PC-3 (cell line): ENCODE measurements around the gene KLHL21. TPM values are rescaled to one million over a fixed set of nuclear protein-coding genes. Genes with fewer than 3 reads are reported as not detected.

ENCODE experiments used
- ATAC-seq: fragments of 200-7000 bp; cut with Tn5 transposase; 2 replicates; pipeline ENCODE4 v1.9.1; 2020; ENCODE audit warnings: mild to moderate bottlenecking, moderate library complexity
- BruUV-seq: library from RNA; stranded (reverse); fragments of 400-500 nt; replicated peaks from 2 replicates; lab custom pipeline; 2021; lab: Mats Ljungman, UMichigan
- CTCF ChIA-PET: fragments of 300-600 bp; sonication (Branson Sonifier 250); formaldehyde crosslinking; loops from one replicate; lab custom pipeline; 2022; ENCODE audit warnings: antibody characterized with exemption; lab: Charles Lee
- POLR2A ChIA-PET: fragments of 300-600 bp; sonication (Branson Sonifier 250); formaldehyde crosslinking; loops from one replicate; lab custom pipeline; 2022; ENCODE audit warnings: antibody characterized with exemption; ENCODE audit not compliant: unreplicated experiment; lab: Charles Lee
- DNase-seq: peaks from one replicate; pipeline ENCODE4 v3.0.0-alpha.2; 2015
- H2AFZ ChIP-seq: fragments of 300-600 bp; sonication (generic); 2 replicates; pipeline ENCODE4 v1.6.0; 2016; ENCODE audit warnings: antibody characterized with exemption, low read length
- H3F3A ChIP-seq: fragments of 300-600 bp; sonication (generic); one replicate; pipeline ENCODE4 v1.6.0; 2017; ENCODE audit warnings: antibody characterized with exemption, low read length, control low read depth, mild to moderate bottlenecking; ENCODE audit not compliant: unreplicated experiment
- H3K27ac ChIP-seq: fragments of 300-600 bp; sonication (generic); 2 replicates; pipeline ENCODE4 v1.5.1; 2016; ENCODE audit warnings: mild to moderate bottlenecking, low read length
- H3K27me3 ChIP-seq: fragments of 300-600 bp; sonication (generic); 2 replicates; pipeline ENCODE4 v1.6.1; 2016; ENCODE audit warnings: low read length, mixed read lengths
- H3K36me3 ChIP-seq: fragments of 300-600 bp; sonication (generic); 2 replicates; pipeline ENCODE4 v1.6.1; 2016; ENCODE audit warnings: low read depth, mixed run types, low read length, mixed read lengths
- H3K4me1 ChIP-seq: fragments of 300-600 bp; sonication (generic); 2 replicates; pipeline ENCODE4 v1.5.1; 2016; ENCODE audit warnings: low read length; ENCODE audit not compliant: insufficient read depth
- H3K4me2 ChIP-seq: fragments of 300-600 bp; sonication (generic); 2 replicates; pipeline ENCODE4 v1.6.0; 2016; ENCODE audit warnings: low read length
- H3K4me3 ChIP-seq: fragments of 300-600 bp; sonication (generic); 2 replicates; pipeline ENCODE4 v1.5.1; 2016; ENCODE audit warnings: mild to moderate bottlenecking, low read length, mixed read lengths
- H3K79me2 ChIP-seq: fragments of 300-600 bp; sonication (generic); 2 replicates; pipeline ENCODE4 v1.6.1; 2017; ENCODE audit warnings: low read length, mixed read lengths
- H3K9ac ChIP-seq: fragments of 300-600 bp; sonication (generic); 2 replicates; pipeline ENCODE4 v1.6.0; 2016; ENCODE audit warnings: mild to moderate bottlenecking, low read length
- H3K9me2 ChIP-seq: fragments of 300-600 bp; sonication (generic); replicated peaks from 2 replicates; pipeline ENCODE4 v1.6.1; 2016; ENCODE audit warnings: mixed run types, low read length, mixed read lengths
- H3K9me3 ChIP-seq: fragments of 300-600 bp; sonication (generic); 2 replicates; pipeline ENCODE4 v1.6.1; 2016; ENCODE audit warnings: low read length, mixed read lengths
- H4K20me1 ChIP-seq: fragments of 300-600 bp; sonication (generic); 2 replicates; pipeline ENCODE4 v1.6.1; 2016; ENCODE audit warnings: low read length, mixed read lengths
- EZH2 ChIP-seq: fragments of 300-600 bp; sonication (generic); IDR thresholded peaks from one replicate; pipeline ENCODE4 v1.6.1; 2017; ENCODE audit warnings: antibody characterized with exemption, mild to moderate bottlenecking, low read length; ENCODE audit not compliant: unreplicated experiment
- EZH2phosphoT487 ChIP-seq: fragments of 300-600 bp; sonication (generic); IDR thresholded peaks from 2 replicates; pipeline ENCODE4 v1.6.1; 2018; ENCODE audit warnings: mild to moderate bottlenecking, antibody characterized with exemption, low read length, borderline replicate concordance
- intact Hi-C: fragments of 100-400 bp; cut with micrococcal nuclease; formaldehyde crosslinking; loops from 2 replicates; pipeline ENCODE4 v1.9.0; 2023
- total RNA-seq: library from RNA; depleted of rRNA; stranded (reverse); fragments of >200 nt; gene quantifications from 2 replicates; pipeline ENCODE4 v1.2.3, GENCODE V29; 2014
- TF ChIP-seq, protein P1 (sequence below): fragments of 300-600 bp; sonication (generic); conservative IDR thresholded peaks from 2 replicates; pipeline ENCODE4 v1.5.1; 2017; ENCODE audit warnings: antibody characterized with exemption, low read depth, mild to moderate bottlenecking, low read length

The KLHL21 gene
- total RNA-seq, 1 experiment from 2014 or later = 82.5 TPM

DNA sequence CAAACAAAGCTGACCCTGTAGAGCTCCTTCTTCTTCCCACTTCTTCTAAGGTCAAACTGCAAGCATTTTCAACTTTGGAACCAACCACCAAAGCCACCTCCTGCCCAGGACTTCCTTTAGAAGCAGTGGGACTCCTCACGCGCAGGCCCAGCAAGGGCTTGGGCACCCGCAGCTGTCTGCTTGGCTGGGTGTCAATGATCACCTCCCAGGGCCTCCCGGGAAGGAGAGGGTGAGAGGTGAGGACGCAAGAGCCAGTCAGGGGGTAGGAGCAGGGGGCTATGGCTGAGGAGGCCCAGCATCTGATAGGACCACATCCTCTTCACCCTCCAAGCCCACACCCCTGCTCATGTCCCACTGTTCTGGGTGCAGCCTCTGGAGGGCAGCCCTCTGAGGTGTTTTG lies 10.2 kb downstream of the KLHL21 start:
- no peak overlapping the region for H3K4me3 ChIP-seq
- intact Hi-C loops = no loop called here
- peaks cover 32% of the 10 kb centered on the region for H3K79me2 ChIP-seq
- H3K27me3 ChIP-seq = no peaks in the 10 kb centered on the region
- no peak overlapping the region for H3K4me2 ChIP-seq
- H3K27ac ChIP-seq = no peak overlapping the region
- no peaks in the 10 kb centered on the region for H3K9me3 ChIP-seq
- H3F3A ChIP-seq = no peaks in the 10 kb centered on the region
- BruUV-seq = no TSS peak
- peaks cover 7% of the 10 kb centered on the region for H3K4me1 ChIP-seq
- H3K9me2 ChIP-seq = no peaks in the 10 kb centered on the region
- TF ChIP-seq, protein P1, sequence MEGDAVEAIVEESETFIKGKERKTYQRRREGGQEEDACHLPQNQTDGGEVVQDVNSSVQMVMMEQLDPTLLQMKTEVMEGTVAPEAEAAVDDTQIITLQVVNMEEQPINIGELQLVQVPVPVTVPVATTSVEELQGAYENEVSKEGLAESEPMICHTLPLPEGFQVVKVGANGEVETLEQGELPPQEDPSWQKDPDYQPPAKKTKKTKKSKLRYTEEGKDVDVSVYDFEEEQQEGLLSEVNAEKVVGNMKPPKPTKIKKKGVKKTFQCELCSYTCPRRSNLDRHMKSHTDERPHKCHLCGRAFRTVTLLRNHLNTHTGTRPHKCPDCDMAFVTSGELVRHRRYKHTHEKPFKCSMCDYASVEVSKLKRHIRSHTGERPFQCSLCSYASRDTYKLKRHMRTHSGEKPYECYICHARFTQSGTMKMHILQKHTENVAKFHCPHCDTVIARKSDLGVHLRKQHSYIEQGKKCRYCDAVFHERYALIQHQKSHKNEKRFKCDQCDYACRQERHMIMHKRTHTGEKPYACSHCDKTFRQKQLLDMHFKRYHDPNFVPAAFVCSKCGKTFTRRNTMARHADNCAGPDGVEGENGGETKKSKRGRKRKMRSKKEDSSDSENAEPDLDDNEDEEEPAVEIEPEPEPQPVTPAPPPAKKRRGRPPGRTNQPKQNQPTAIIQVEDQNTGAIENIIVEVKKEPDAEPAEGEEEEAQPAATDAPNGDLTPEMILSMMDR = no peak
- TF ChIP-seq EZH2phosphoT487 (no peak), EZH2 (no peak)
- ATAC-seq (no peak), DNase-seq (no peak)
- no peak overlapping the region for H3K9ac ChIP-seq
- H3K36me3 ChIP-seq = peaks cover 73% of the 10 kb centered on the region
- H4K20me1 ChIP-seq = peaks cover 54% of the 10 kb centered on the region
- ChIA-PET CTCF (no interaction called here), POLR2A (interaction anchor here (0.6 kb wide), 1 partner anchor 1435 kb away, joined by 3 read pairs; no protein-coding TSS in a partner anchor)
- no peak overlapping the region for H2AFZ ChIP-seq

DNA sequence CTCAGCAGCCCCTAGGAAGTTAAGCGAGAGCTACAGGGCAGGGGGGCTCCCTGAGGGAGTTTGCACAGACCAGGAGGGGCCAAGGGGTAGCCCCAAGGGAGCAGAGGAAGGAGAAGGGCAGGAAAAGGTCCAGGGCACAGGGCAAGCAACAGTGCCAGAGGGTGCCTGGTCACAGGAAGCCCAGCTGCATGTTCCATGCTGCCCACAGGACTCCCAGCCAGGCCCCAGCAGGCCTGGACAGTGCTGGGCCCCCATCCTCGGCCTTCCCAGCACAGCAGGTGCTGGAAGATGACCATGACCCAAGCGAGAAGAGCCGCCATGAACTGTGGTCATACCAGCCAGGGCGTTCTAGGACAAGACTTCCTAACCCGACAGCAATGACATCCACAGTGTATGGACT lies 11.0 kb downstream of the KLHL21 start:
- Histone ChIP-seq H3K9me3 (no peaks in the 10 kb centered on the region), H3K9ac (no peak overlapping the region), H2AFZ (no peak overlapping the region), H3F3A (no peaks in the 10 kb centered on the region), H3K27ac (no peak overlapping the region), H3K4me3 (no peak overlapping the region), H3K9me2 (no peaks in the 10 kb centered on the region), H4K20me1 (peaks cover 46% of the 10 kb centered on the region), H3K4me1 (peaks cover 9% of the 10 kb centered on the region), H3K27me3 (no peaks in the 10 kb centered on the region), H3K79me2 (peaks cover 24% of the 10 kb centered on the region), H3K4me2 (no peak overlapping the region), H3K36me3 (peaks cover 65% of the 10 kb centered on the region)
- ATAC-seq (no peak), DNase-seq (no peak)
- ChIA-PET CTCF (no interaction called here), POLR2A (interaction anchor here (0.6 kb wide), 1 partner anchor 1435 kb away, joined by 3 read pairs; no protein-coding TSS in a partner anchor)
- no TSS peak for BruUV-seq
- TF ChIP-seq, protein P1 = no peak
- TF ChIP-seq EZH2 (no peak), EZH2phosphoT487 (no peak)
- intact Hi-C loops = no loop called here

DNA sequence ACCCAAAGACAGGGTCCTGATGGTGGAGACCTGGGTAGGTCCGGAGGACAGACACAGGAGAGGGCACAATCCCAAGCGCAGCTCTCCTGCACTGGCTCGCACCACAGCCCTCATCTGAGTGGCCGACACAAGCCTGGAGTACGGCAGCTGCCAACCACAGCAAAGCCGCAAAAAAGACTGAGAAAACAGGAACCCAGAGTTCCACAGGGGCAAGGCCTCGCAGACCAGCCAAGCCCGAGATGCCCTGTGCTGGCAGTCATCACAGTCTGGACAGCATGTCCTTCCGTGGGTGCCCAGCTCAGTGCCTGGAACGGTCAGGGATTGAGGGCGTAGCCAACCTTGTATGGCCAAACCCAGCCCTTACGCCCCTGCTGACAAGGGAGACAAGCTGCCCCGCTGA lies 11.4 kb downstream of the KLHL21 start:
- H3K27ac ChIP-seq = no peak overlapping the region
- peaks cover 20% of the 10 kb centered on the region for H3K79me2 ChIP-seq
- no peaks in the 10 kb centered on the region for H3K27me3 ChIP-seq
- no TSS peak for BruUV-seq
- TF ChIP-seq, protein P1 = no peak
- TF ChIP-seq EZH2 (no peak), EZH2phosphoT487 (no peak)
- no peak overlapping the region for H3K4me2 ChIP-seq
- CTCF ChIA-PET = no interaction called here
- peaks cover 9% of the 10 kb centered on the region for H3K4me1 ChIP-seq
- no peak overlapping the region for H3K9ac ChIP-seq
- H2AFZ ChIP-seq = no peak overlapping the region
- DNase-seq (no peak), ATAC-seq (no peak)
- no peaks in the 10 kb centered on the region for H3K9me2 ChIP-seq
- peaks cover 61% of the 10 kb centered on the region for H3K36me3 ChIP-seq
- intact Hi-C loops = no loop called here
- no peak overlapping the region for H3K4me3 ChIP-seq
- H3K9me3 ChIP-seq = no peaks in the 10 kb centered on the region
- H3F3A ChIP-seq = no peaks in the 10 kb centered on the region
- peaks cover 41% of the 10 kb centered on the region for H4K20me1 ChIP-seq
- POLR2A ChIA-PET = no interaction called here
